Psoas muscle (tissue), 8 donors: ENCODE data around the gene FRMPD1. TPM values are rescaled to one million over a fixed set of nuclear protein-coding genes. Genes with fewer than 3 reads are reported as not detected.
"Not testable (repeated sequence)": the region's sequence is repeated elsewhere in the genome, so short reads cannot be mapped to it uniquely, and the experiment has no call there.

Source experiments
- ATAC-seq, 4 donors: fragments of 200-7000 bp; cut with Tn5 transposase; one replicate each; pipeline ENCODE4 v1.9.1; 2020; ENCODE audit warnings: moderate library complexity in 3 of 4, mild to moderate bottlenecking in 2 of 4
- DNase-seq, 2 donors: peaks; one replicate each; pipeline ENCODE4 v3.0.0-alpha.2; 2020
- H3K27ac ChIP-seq: fragments of 200-600 bp; one replicate; pipeline ENCODE4 v1.8.0; 2022
- H3K27me3 ChIP-seq, 3 donors: fragments of 200-600 bp in 1 of 3; one replicate each; pipeline versions ENCODE4 v1.6.1 to v1.8.0; 2013 to 2022; ENCODE audit warnings: low read length in 2 of 3, mild to moderate bottlenecking in 2 of 3, moderate library complexity in 1 of 3; ENCODE audit not compliant: insufficient read depth in 3 of 3
- H3K36me3 ChIP-seq, 2 donors: fragments of 200-600 bp in 1 of 2; one replicate each; pipeline versions ENCODE4 v1.6.1 to v1.8.0; 2013 to 2022; ENCODE audit warnings: low read depth in 1 of 2, mild to moderate bottlenecking in 1 of 2, moderate library complexity in 1 of 2; ENCODE audit not compliant: insufficient read depth in 1 of 2
- H3K4me1 ChIP-seq: fragments of 200-600 bp; one replicate; pipeline ENCODE4 v1.8.0; 2022
- H3K4me3 ChIP-seq: fragments of 200-600 bp; one replicate; pipeline ENCODE4 v1.8.0; 2022; ENCODE audit warnings: mild to moderate bottlenecking
- H3K9me3 ChIP-seq: fragments of 200-600 bp; one replicate; pipeline ENCODE4 v1.8.0; 2022
- CTCF ChIP-seq: fragments of 200-600 bp; IDR thresholded peaks from one replicate; pipeline ENCODE4 v1.8.0; 2022; ENCODE audit warnings: antibody characterized with exemption
- WGBS, 3 donors: extraction: QIAGEN DNeasy Blood & Tissue Kit; methylation state at CpG; one replicate each; pipeline versions ENCODE4 v1.1.6 to v1.1.7; 2013; 5-methylcytosine and 5-hydroxymethylcytosine counted together
- intact Hi-C, 2 donors: fragments of 100-400 bp; cut with DNase I; formaldehyde crosslinking; loops; one replicate each; pipeline versions ENCODE4 v1.11.0 to v1.14.2; 2022
- polyA plus RNA-seq, 3 donors: library from polyadenylated mRNA; stranded (reverse); fragments of 200-250 nt; gene quantifications; one replicate each; pipeline ENCODE4 v1.2.3, GENCODE V29; 2013
- total RNA-seq, 4 donors: library from RNA; stranded (reverse); fragmentation: NEBNext Ultra II Directional in 2 of 4; extraction: Animal tissue kit (Norgen Biotek cat#: 25700) in 2 of 4; gene quantifications; one replicate each; pipeline versions ENCODE4 v1.2.1 to v1.2.4, GENCODE V29; 2021 to 2023
- donor health status: healthy with polysubstance abuse.
- donor health status: DM: no; HTN: no; CAD: no; lungs with moderate emphysema.
- donor health status: Bipolar disorder and iron deficiency.
- donor health status: healthy.
- donor health status: DM: yes; HTN: yes; CAD: no.
- donor health status: DM: no; HTN: no; CAD: no.
- donor health status: DM: no; HTN: no; CAD: no.
- donor health status: DM: yes; HTN: yes; CAD: no.

Gene FRMPD1
- total and polyA plus RNA-seq, 7 donors: 0.48 to 6.1 (median 1.4) TPM

- intact Hi-C loops: loop anchor here (5.0 to 10.0 kb wide), 4 partner anchors 167 to 646 kb away; partner anchors contain the start of gene ALDH1B1 (in 1 of the 2)
- 76 to 81% (median 81%) methylated on average over 5 of the region's 5 CpGs for WGBS, 3 donors
These were observed 98.4 kb downstream of the FRMPD1 start for GRCh38 chr9:37749129-37749528.

GRCh38 chr9:37751186-37751585 is 100.4 kb downstream of the FRMPD1 start:
- H3K27ac ChIP-seq: no peak overlapping the region
- no peaks in the 10 kb centered on the region for H3K36me3 ChIP-seq
- no peaks in the 10 kb centered on the region for H3K4me1 ChIP-seq
- DNase-seq (no peak), ATAC-seq (no peak)
- H3K27me3 ChIP-seq: no peaks in the 10 kb centered on the region
- WGBS, 3 donors: 79 to 88% (median 82%) methylated on average over 6 of the region's 6 CpGs
- intact Hi-C loops: loop anchor here in 1 of 2 donors (5.0 kb wide), 1 partner anchor 51 kb away; the partner anchor contains the start of gene DCAF10
- H3K4me3 ChIP-seq: no peak overlapping the region
- no peaks in the 10 kb centered on the region for H3K9me3 ChIP-seq
- TF ChIP-seq CTCF: no peak

More at GRCh38 chr9:37749129-37749528, 98.4 kb downstream of the FRMPD1 start:
- no peak for TF ChIP-seq CTCF
- DNase-seq (no peak), ATAC-seq (no peak)
- Histone ChIP-seq H3K9me3 (no peaks in the 10 kb centered on the region), H3K4me1 (no peaks in the 10 kb centered on the region), H3K27me3 (no peaks in the 10 kb centered on the region), H3K4me3 (no peak overlapping the region), H3K36me3 (no peaks in the 10 kb centered on the region), H3K27ac (no peak overlapping the region)

- not testable (repeated sequence) for H3K36me3 ChIP-seq, H3K27me3 ChIP-seq, DNase-seq, ATAC-seq, H3K27ac ChIP-seq, H3K4me1 ChIP-seq, H3K9me3 ChIP-seq, H3K4me3 ChIP-seq
- intact Hi-C loops: loop anchor here in 1 of 2 donors (5.0 kb wide), 1 partner anchor 51 kb away; the partner anchor contains the start of gene DCAF10
- WGBS, 3 donors: 87 to 96% (median 95%) methylated on average over 13 to 30 of the region's 30 CpGs
These were observed 101.0 kb downstream of the FRMPD1 start for GRCh38 chr9:37751704-37752103.

GRCh38 chr9:37752112-37752511 is 101.4 kb downstream of the FRMPD1 start:
- H3K36me3 ChIP-seq, H3K27ac ChIP-seq, H3K4me1 ChIP-seq, DNase-seq, H3K4me3 ChIP-seq, H3K9me3 ChIP-seq, H3K27me3 ChIP-seq, ATAC-seq: not testable (repeated sequence)
- 91 to 97% (median 95%) methylated on average over 8 to 13 of the region's 13 CpGs for WGBS, 3 donors
- intact Hi-C loops: loop anchor here in 1 of 2 donors (5.0 kb wide), 1 partner anchor 50 kb away; the partner anchor contains the start of gene DCAF10

DNA sequence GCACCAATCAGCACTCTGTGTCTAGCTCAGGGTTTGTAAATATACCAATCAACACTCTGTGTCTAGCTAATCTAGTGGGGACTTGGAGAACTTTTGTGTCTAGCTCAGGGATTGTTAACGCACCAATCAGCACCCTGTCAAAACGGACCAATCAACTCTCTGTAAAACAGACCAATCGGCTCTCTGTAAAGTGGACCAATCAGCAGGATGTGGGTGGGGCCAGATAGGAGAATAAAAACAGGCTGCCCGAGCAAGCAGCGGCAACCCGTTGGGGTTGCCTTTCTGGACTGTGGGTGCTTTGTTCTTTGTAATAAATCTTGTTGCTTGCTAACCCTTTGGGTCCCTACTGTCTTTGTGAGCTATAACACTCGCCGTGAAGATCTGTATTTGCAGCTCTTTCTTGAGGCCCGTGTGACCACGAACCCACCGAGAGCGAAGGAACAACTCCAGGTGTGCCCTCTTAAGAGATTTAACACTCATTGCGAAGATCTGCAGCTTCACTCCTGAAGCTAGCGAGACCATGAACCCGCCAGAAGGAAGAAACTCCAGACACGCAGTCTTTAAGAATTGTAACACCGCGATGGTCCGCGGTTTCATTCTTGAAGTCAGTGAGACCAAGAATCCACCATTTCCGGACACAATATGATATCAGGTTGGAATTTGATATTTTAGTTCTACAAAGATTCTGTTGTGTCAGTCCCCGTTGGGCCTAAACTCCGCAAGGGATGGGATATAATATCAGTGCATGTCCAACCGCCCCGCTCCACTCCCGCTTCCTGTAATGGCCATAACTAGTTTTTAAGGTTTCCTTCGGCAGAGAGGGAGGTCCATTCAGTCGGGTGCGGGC is 102.1 kb downstream of the FRMPD1 start:
- ATAC-seq (no peak), DNase-seq (no peak)
- TF ChIP-seq CTCF: no peak
- no peaks in the 10 kb centered on the region for H3K27me3 ChIP-seq
- H3K4me3 ChIP-seq: peak overlapping the region; percentile 86
- intact Hi-C loops: loop anchor here in 1 of 2 donors (5.0 kb wide), 1 partner anchor 49 kb away; the partner anchor contains the start of gene DCAF10
- 90 to 93% (median 90%) methylated on average over 29 of the region's 29 CpGs for WGBS, 3 donors
- H3K27ac ChIP-seq: peak overlapping the region; percentile 86
- no peaks in the 10 kb centered on the region for H3K4me1 ChIP-seq
- peaks cover 0 to 8% of the 10 kb centered on the region in 2 donors for H3K36me3 ChIP-seq
- no peaks in the 10 kb centered on the region for H3K9me3 ChIP-seq
